ENCODE data around the gene S100Z. TPM values are rescaled to one million over a fixed set of nuclear protein-coding genes. Genes with fewer than 3 reads are reported as not detected.

The S100Z gene
- total and polyA plus RNA-seq, 9 of the 15 experiments (the other 6 are each of a cell fraction or from before 2014, with no cell fraction given): 0.15 to 0.42 (median 0.20) TPM; not detected in 6

- TF ChIP-seq, protein P1, sequence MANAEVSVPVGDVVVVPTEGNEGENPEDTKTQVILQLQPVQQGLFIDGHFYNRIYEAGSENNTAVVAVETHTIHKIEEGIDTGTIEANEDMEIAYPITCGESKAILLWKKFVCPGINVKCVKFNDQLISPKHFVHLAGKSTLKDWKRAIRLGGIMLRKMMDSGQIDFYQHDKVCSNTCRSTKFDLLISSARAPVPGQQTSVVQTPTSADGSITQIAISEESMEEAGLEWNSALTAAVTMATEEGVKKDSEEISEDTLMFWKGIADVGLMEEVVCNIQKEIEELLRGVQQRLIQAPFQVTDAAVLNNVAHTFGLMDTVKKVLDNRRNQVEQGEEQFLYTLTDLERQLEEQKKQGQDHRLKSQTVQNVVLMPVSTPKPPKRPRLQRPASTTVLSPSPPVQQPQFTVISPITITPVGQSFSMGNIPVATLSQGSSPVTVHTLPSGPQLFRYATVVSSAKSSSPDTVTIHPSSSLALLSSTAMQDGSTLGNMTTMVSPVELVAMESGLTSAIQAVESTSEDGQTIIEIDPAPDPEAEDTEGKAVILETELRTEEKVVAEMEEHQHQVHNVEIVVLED (CRISPR knock-in tag; IDR thresholded peaks at IDR 0.05): no peak
These were observed at the start of gene S100Z (continued) for GRCh38 chr5:76849419-76850291.

GRCh38 chr5:76800579-76800978, 49.2 kb upstream of the S100Z start:
- Histone ChIP-seq H3K4me3 (no peak overlapping the region), H3K27ac (ENCODE audit: extremely low read depth, low read depth, low read length) (no peak overlapping the region), H3K27me3 (ENCODE audit: control insufficient read depth in 2 of 2, insufficient read depth in 2 of 2, low read length in 2 of 2) (peaks cover 3 to 13% of the 10 kb centered on the region in 2 experiments; a peak in 3 of 5 replicates), H3K36me3 (ENCODE audit: control insufficient read depth, insufficient read depth, low read length) (no peaks in the 10 kb centered on the region), H3K4me2 (ENCODE audit: insufficient read depth, low read length) (no peak overlapping the region), H3K4me1 (replicated peaks in 1 of 2; ENCODE audit: control insufficient read depth in 2 of 2, insufficient read depth in 2 of 2, low read length in 2 of 2) (peaks cover 0 to 1% of the 10 kb centered on the region in 2 experiments; a peak in 2 of 5 replicates), H4K20me1 (replicated peaks; ENCODE audit: control insufficient read depth, insufficient read depth, low read length) (no peaks in the 10 kb centered on the region), H2AFZ (ENCODE audit: low read depth, low read length) (no peak overlapping the region), H3K9ac (ENCODE audit: insufficient read depth in 1 of 2, low read depth in 2 of 2, low read length in 2 of 2) (no peak overlapping the region), H3K79me2 (ENCODE audit: control insufficient read depth, insufficient read depth, low read length) (no peaks in the 10 kb centered on the region), H3K9me1 (ENCODE audit: control insufficient read depth, insufficient read depth, low read length) (no peaks in the 10 kb centered on the region), H3K9me3 (replicated peaks; ENCODE audit: control insufficient read depth, insufficient read depth, low read depth, low read length) (no peaks in the 10 kb centered on the region; the same call in 1 of the 2 replicates)
- no peak for FAIRE-seq
- no peak for ATAC-seq
- intact Hi-C loops (cut with micrococcal nuclease): no loop called here
- BruUV-seq (replicated peaks): no TSS peak
- in situ Hi-C loops (cut with MboI): no loop called here
- DNase-seq (ENCODE audit: extremely low read depth in 1 of 4, low spot score in 3 of 4): no peak
- ChIA-PET CTCF (ENCODE audit: low intra/inter-chr PET ratio) (no interaction called here), POLR2A (interaction anchor here (0.6 kb wide), 1 partner anchor 230 kb away, joined by 3 read pairs; the partner anchor contains the start of gene AGGF1)
- 68% methylated on average over 3 of the region's 3 CpGs for WGBS (ENCODE audit: insufficient coverage, low coverage, missing lambda C conversion rate)
- no peak for TF ChIP-seq ZC3H11A (IDR thresholded peaks at IDR 0.05; ENCODE audit: low read depth, low read length)
- TF ChIP-seq, protein P2, sequence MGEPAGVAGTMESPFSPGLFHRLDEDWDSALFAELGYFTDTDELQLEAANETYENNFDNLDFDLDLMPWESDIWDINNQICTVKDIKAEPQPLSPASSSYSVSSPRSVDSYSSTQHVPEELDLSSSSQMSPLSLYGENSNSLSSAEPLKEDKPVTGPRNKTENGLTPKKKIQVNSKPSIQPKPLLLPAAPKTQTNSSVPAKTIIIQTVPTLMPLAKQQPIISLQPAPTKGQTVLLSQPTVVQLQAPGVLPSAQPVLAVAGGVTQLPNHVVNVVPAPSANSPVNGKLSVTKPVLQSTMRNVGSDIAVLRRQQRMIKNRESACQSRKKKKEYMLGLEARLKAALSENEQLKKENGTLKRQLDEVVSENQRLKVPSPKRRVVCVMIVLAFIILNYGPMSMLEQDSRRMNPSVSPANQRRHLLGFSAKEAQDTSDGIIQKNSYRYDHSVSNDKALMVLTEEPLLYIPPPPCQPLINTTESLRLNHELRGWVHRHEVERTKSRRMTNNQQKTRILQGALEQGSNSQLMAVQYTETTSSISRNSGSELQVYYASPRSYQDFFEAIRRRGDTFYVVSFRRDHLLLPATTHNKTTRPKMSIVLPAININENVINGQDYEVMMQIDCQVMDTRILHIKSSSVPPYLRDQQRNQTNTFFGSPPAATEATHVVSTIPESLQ (CRISPR knock-in tag; IDR thresholded peaks at IDR 0.05): no peak
- TF ChIP-seq, protein P3, sequence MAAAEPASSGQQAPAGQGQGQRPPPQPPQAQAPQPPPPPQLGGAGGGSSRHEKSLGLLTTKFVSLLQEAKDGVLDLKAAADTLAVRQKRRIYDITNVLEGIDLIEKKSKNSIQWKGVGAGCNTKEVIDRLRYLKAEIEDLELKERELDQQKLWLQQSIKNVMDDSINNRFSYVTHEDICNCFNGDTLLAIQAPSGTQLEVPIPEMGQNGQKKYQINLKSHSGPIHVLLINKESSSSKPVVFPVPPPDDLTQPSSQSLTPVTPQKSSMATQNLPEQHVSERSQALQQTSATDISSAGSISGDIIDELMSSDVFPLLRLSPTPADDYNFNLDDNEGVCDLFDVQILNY (CRISPR knock-in tag; IDR thresholded peaks at IDR 0.05): no peak
- TF ChIP-seq SP1 (CRISPR knock-in tag; IDR thresholded peaks at IDR 0.05): no peak
- TF ChIP-seq BCL6 (CRISPR knock-in tag; IDR thresholded peaks at IDR 0.05): no peak
- no peak for TF ChIP-seq SIN3A (IDR thresholded peaks at IDR 0.05; ENCODE audit: borderline replicate concordance in 2 of 2, control insufficient read depth in 1 of 2, low read depth in 2 of 2, low read length in 2 of 2)
- no peak for TF ChIP-seq GTF2A2 (tag; IDR thresholded peaks at IDR 0.05)
- no peak for TF ChIP-seq KAT2B (IDR thresholded peaks at IDR 0.05; ENCODE audit: low read depth, low read length)
- no peak for TF ChIP-seq MCM5 (IDR thresholded peaks at IDR 0.05; ENCODE audit: low read depth)
- no peak for TF ChIP-seq SMAD3 (CRISPR knock-in tag; conservative IDR thresholded peaks at IDR 0.05)
- no peak for TF ChIP-seq ZNF75A (CRISPR knock-in tag; IDR thresholded peaks at IDR 0.05)
- TF ChIP-seq CTBP1 (IDR thresholded peaks at IDR 0.05; ENCODE audit: borderline replicate concordance): no peak
- no peak for TF ChIP-seq CSDE1 (IDR thresholded peaks at IDR 0.05)
- TF ChIP-seq RBM17 (IDR thresholded peaks at IDR 0.05; ENCODE audit: borderline replicate concordance, low read depth, low read length): no peak
- TF ChIP-seq POLR2A (conservative IDR thresholded peaks at IDR 0.05): no peak
